BLaER1 treated with 17β-estradiol and CSF1 and Interleukin-3, amounts not matched to agents 10 nM and 100 nM (cell line): ENCODE measurements around the gene HMGCS2.

Experiments used
- H3K27ac ChIP-seq, 11 experiments: shearing (Covaris generic); formaldehyde crosslinking; 2 replicates each; pipeline ENCODE4 v1.8.1; 2022
- H3K27me3 ChIP-seq, 11 experiments: shearing (Covaris generic); formaldehyde crosslinking; 2 replicates each; pipeline ENCODE4 v1.8.1; 2022
- H3K36me3 ChIP-seq, 11 experiments: shearing (Covaris generic); formaldehyde crosslinking; 2 replicates each; pipeline ENCODE4 v1.8.1; 2022
- H3K4me1 ChIP-seq, 10 experiments: shearing (Covaris generic); formaldehyde crosslinking; 2 replicates each; pipeline ENCODE4 v1.8.1; 2022
- H3K4me2 ChIP-seq, 11 experiments: shearing (Covaris generic); formaldehyde crosslinking; 2 replicates each; pipeline ENCODE4 v1.8.1; 2022
- H3K4me3 ChIP-seq, 10 experiments: shearing (Covaris generic); formaldehyde crosslinking; 2 replicates each; pipeline ENCODE4 v1.8.1; 2022
- H3K9ac ChIP-seq, 11 experiments: shearing (Covaris generic); formaldehyde crosslinking; 2 replicates each; pipeline ENCODE4 v1.8.1; 2022
- H3K9me3 ChIP-seq, 11 experiments: shearing (Covaris generic); formaldehyde crosslinking; replicated peaks in 1 of 11; 2 replicates each; pipeline ENCODE4 v1.8.1; 2022
- H4K20me1 ChIP-seq, 11 experiments: shearing (Covaris generic); formaldehyde crosslinking; 2 replicates each; pipeline ENCODE4 v1.8.1; 2022
- Cebpa-rat ChIP-seq, 11 experiments: shearing (Covaris generic); IDR thresholded peaks; 2 replicates each; pipeline ENCODE4 v1.8.1; 2022

HMGCS2 gene

GRCh38 chr1:119768778-119769177 is at the start of gene HMGCS2:
HMGCS2 (minus strand) TSS chr1:119768905; CDS start chr1:119768844, 61 bp downstream.
- no peak within 1 kb of the TSS for H3K4me3 ChIP-seq
- no peaks in the 10 kb centered on the region for H3K36me3 ChIP-seq
- peaks cover 0 to 7% (median 6%) of the 10 kb centered on the region in 10 experiments; a peak in 12 of 20 replicates for H3K4me1 ChIP-seq
- TF ChIP-seq Cebpa-rat (IDR thresholded peaks at IDR 0.05) = no peak
- no peak within 1 kb of the TSS for H3K4me2 ChIP-seq
- no peaks in the 10 kb centered on the region for H3K27me3 ChIP-seq
- no peaks in the 10 kb centered on the region for H4K20me1 ChIP-seq
- H3K9me3 ChIP-seq = peaks cover 4 to 14% (median 11%) of the 10 kb centered on the region in 11 experiments; a peak in 16 of 22 replicates
- H3K9ac ChIP-seq = no peak within 1 kb of the TSS
- no peak within 1 kb of the TSS for H3K27ac ChIP-seq

- no peaks in the 10 kb centered on the region for H3K27me3 ChIP-seq
- H4K20me1 ChIP-seq = no peaks in the 10 kb centered on the region
- H3K4me3 ChIP-seq = no peak overlapping the region
- no peaks in the 10 kb centered on the region for H3K9me3 ChIP-seq
- no peak overlapping the region for H3K9ac ChIP-seq
- H3K27ac ChIP-seq = no peak overlapping the region
- H3K4me1 ChIP-seq = no peaks in the 10 kb centered on the region
- no peak for TF ChIP-seq Cebpa-rat (IDR thresholded peaks at IDR 0.05)
- H3K4me2 ChIP-seq = no peak overlapping the region
- no peaks in the 10 kb centered on the region for H3K36me3 ChIP-seq
Observed at GRCh38 chr1:119818181-119818580, 49.5 kb upstream of the HMGCS2 start.

- Histone ChIP-seq H3K36me3 (no peaks in the 10 kb centered on the region), H3K9ac (no peak overlapping the region), H3K27ac (no peak overlapping the region), H3K27me3 (no peaks in the 10 kb centered on the region), H3K4me1 (no peaks in the 10 kb centered on the region), H3K9me3 (no peaks in the 10 kb centered on the region), H3K4me3 (no peak overlapping the region), H3K4me2 (no peak overlapping the region), H4K20me1 (no peaks in the 10 kb centered on the region)
- no peak for TF ChIP-seq Cebpa-rat (IDR thresholded peaks at IDR 0.05)
Observed at GRCh38 chr1:119816407-119816806, 47.7 kb upstream of the HMGCS2 start.

- H3K36me3 ChIP-seq = no peaks in the 10 kb centered on the region
- H3K9ac ChIP-seq = no peak overlapping the region
- no peaks in the 10 kb centered on the region for H3K27me3 ChIP-seq
- no peak for TF ChIP-seq Cebpa-rat (IDR thresholded peaks at IDR 0.05)
- no peak overlapping the region for H3K4me2 ChIP-seq
- H3K4me1 ChIP-seq = no peaks in the 10 kb centered on the region
- no peaks in the 10 kb centered on the region for H4K20me1 ChIP-seq
- H3K9me3 ChIP-seq = no peaks in the 10 kb centered on the region
- no peak overlapping the region for H3K27ac ChIP-seq
- H3K4me3 ChIP-seq = no peak overlapping the region
Observed at GRCh38 chr1:119815928-119816327, 47.2 kb upstream of the HMGCS2 start.

GRCh38 chr1:119815361-119815760 is 46.7 kb upstream of the HMGCS2 start:
- Histone ChIP-seq H3K4me3 (no peak overlapping the region), H3K4me2 (no peak overlapping the region), H4K20me1 (no peaks in the 10 kb centered on the region), H3K27me3 (no peaks in the 10 kb centered on the region), H3K4me1 (no peaks in the 10 kb centered on the region), H3K27ac (no peak overlapping the region), H3K36me3 (no peaks in the 10 kb centered on the region), H3K9ac (no peak overlapping the region), H3K9me3 (no peaks in the 10 kb centered on the region)
- no peak for TF ChIP-seq Cebpa-rat (IDR thresholded peaks at IDR 0.05)

- no peak overlapping the region for H3K27ac ChIP-seq
- no peak overlapping the region for H3K4me2 ChIP-seq
- no peak for TF ChIP-seq Cebpa-rat (IDR thresholded peaks at IDR 0.05)
- H3K36me3 ChIP-seq = no peaks in the 10 kb centered on the region
- H3K4me3 ChIP-seq = no peak overlapping the region
- H3K9me3 ChIP-seq = no peaks in the 10 kb centered on the region
- H3K27me3 ChIP-seq = no peaks in the 10 kb centered on the region
- H3K4me1 ChIP-seq = no peaks in the 10 kb centered on the region
- no peak overlapping the region for H3K9ac ChIP-seq
- no peaks in the 10 kb centered on the region for H4K20me1 ChIP-seq
Observed at GRCh38 chr1:119814288-119814687, 45.6 kb upstream of the HMGCS2 start.

GRCh38 chr1:119811985-119812557 is 43.4 kb upstream of the HMGCS2 start:
- no peaks in the 10 kb centered on the region for H3K9me3 ChIP-seq
- H3K4me1 ChIP-seq = no peaks in the 10 kb centered on the region
- H3K27me3 ChIP-seq = no peaks in the 10 kb centered on the region
- TF ChIP-seq Cebpa-rat (IDR thresholded peaks at IDR 0.05) = no peak
- H3K4me2 ChIP-seq = no peak overlapping the region
- H4K20me1 ChIP-seq = no peaks in the 10 kb centered on the region
- no peak overlapping the region for H3K27ac ChIP-seq
- H3K4me3 ChIP-seq = no peak overlapping the region
- H3K9ac ChIP-seq = no peak overlapping the region
- no peaks in the 10 kb centered on the region for H3K36me3 ChIP-seq

GRCh38 chr1:119811387-119811786 is 42.7 kb upstream of the HMGCS2 start, which contains the start of gene REG4:
REG4 (minus strand) TSS chr1:119811460; CDS start chr1:119808769, 2,691 bp downstream.
- Histone ChIP-seq H3K4me2 (no peak within 1 kb of the TSS), H3K4me3 (no peak within 1 kb of the TSS), H3K9ac (no peak within 1 kb of the TSS), H3K4me1 (no peaks in the 10 kb centered on the region), H4K20me1 (no peaks in the 10 kb centered on the region), H3K9me3 (no peaks in the 10 kb centered on the region), H3K27me3 (no peaks in the 10 kb centered on the region), H3K36me3 (no peaks in the 10 kb centered on the region), H3K27ac (no peak within 1 kb of the TSS)
- no peak for TF ChIP-seq Cebpa-rat (IDR thresholded peaks at IDR 0.05)

GRCh38 chr1:119808972-119809550 is 40.4 kb upstream of the HMGCS2 start:
- no peak for TF ChIP-seq Cebpa-rat (IDR thresholded peaks at IDR 0.05)
- Histone ChIP-seq H3K4me1 (no peaks in the 10 kb centered on the region), H4K20me1 (no peaks in the 10 kb centered on the region), H3K27ac (no peak overlapping the region), H3K9me3 (no peaks in the 10 kb centered on the region), H3K27me3 (no peaks in the 10 kb centered on the region), H3K4me2 (no peak overlapping the region), H3K4me3 (no peak overlapping the region), H3K36me3 (no peaks in the 10 kb centered on the region), H3K9ac (no peak overlapping the region)

- Histone ChIP-seq H3K4me3 (no peak overlapping the region), H3K27ac (no peak overlapping the region), H4K20me1 (no peaks in the 10 kb centered on the region), H3K4me1 (no peaks in the 10 kb centered on the region), H3K27me3 (no peaks in the 10 kb centered on the region), H3K9ac (no peak overlapping the region), H3K9me3 (no peaks in the 10 kb centered on the region), H3K4me2 (no peak overlapping the region), H3K36me3 (no peaks in the 10 kb centered on the region)
- TF ChIP-seq Cebpa-rat (IDR thresholded peaks at IDR 0.05) = no peak
Observed at GRCh38 chr1:119808491-119808890, 39.8 kb upstream of the HMGCS2 start.
